GM04504 (cell line): ENCODE data around the gene GREB1.

Source experiments
- DNase-seq: peaks from one replicate; pipeline ENCODE4 v3.0.0-alpha.2; 2012; ENCODE audit warnings: low read depth

GREB1 gene

DNA sequence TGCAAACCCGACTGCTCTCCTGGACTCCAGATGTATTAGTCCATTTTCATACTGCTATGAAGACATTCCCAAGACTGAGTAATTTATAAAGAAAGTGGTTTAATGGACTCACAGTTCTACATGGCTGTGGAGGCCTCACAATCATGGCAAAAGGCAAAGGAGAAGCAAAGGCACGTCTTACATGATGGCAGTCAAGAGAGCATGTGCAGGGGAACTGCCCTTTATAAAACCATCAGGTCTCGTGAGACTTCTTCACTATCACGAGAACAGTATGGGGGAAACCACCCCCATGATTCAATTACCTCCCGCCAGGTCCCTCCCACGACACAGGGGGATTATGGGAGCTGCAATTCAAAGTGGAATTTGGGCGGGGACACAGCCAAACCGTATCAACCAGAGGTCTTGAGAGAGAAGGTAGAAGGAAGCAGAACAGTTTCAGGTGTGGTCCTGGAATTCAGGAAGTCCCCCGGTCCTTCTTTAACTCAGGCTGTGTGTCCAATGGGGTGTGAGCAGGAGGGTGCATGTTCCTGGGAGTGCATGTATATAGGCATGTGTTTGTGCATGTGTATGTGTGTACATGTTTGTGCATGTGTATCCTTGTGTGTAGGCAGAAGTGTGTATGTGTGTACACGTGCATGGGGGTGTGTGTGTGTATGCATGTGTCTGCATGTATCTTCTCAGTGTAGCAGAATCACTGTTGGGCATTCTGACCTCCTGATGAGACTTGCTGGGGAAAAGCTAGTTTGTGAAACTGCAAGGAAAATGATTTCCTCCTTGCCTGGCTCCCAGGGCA lies 46.2 kb downstream of the GREB1 start:
- no peak for DNase-seq

- no peak for DNase-seq
Measured at GRCh38 chr2:11580697-11581096, 46.9 kb downstream of the GREB1 start.

GRCh38 chr2:11581124-11581796 lies 47.4 kb downstream of the GREB1 start:
- no peak for DNase-seq

DNA sequence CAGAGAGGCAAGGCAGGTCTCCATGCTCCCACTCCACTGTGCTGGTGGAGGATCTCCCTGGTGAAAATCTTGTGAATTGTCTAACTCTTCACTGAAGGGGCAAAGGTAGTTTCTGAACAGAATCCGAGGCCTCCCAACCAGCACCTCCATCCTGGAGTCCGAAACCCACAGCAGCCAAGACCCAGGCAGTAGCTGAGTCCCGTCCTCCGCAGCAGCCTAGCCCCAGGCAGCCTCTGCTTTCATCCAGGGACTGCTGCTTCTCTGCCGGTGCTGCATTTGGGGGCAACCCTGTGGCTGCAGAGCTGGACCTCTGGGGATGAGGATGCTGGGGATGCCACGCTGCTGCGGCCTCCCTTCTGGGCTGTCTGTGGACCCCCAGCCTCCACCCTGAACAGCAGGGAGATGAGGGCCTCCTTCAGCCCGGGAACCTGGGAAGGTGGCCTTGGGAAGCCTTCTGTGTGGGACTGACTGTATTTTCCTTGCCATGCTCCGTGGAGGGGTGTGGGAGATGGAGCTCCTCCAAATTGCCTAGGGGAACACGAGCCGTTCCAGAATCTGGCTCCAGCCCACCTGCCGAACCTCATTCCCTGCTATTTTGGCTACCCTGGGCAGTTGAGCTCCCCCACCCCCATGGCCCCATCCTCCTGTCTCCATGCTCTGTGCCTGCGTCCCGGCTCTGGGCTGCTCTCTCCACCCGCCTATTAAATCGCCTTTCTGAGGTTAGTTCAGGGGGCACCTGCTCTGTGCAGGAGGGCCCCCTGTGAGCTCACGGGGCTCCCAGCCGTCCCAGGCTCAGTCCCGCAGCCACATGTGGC lies 48.2 kb downstream of the GREB1 start:
- DNase-seq = no peak

- DNase-seq = no peak
Measured at GRCh38 chr2:11582612-11582861, 48.7 kb downstream of the GREB1 start.

DNA sequence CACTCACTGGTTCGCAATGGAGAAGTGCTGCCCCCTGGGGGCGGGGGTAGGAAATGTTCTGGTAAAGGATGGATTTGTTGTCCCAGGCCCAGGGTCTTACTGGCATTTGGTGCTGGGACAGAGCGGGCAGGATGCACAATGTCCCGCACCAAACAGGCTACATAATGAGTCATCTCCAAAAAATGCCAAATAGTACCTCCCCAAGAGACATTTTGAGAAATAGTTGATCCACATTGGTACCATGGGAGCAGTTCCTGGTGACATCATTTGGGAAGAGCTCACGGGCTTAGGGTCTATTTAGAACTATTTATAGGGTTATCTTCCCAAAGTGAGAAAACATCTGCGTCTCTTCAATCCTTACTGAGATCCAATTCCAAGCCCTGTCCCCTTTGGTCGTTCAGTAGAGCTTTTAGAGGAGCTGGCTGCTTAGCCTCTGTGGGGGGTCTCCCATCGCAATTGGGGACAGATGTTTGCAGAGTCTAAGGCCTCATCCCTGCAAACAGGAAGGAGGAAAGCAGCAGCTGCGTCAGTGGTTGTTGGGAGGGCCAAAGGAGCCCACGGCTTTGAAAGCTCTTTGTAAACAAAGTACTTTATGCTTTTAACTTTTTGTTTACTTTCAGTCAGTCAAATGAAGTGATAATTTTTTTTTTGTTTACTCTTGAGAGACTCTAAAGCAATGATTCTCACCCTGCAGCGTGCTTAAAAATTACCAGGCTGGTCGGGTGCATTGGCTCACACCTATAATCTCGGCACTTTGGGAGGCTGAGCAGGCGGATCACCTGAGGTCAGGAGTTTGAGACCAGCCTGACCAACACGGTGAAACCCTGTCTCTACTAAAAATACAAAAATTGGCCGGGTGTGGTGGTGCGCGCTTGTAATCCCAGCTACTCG lies 49.3 kb downstream of the GREB1 start:
- DNase-seq = no peak

DNA sequence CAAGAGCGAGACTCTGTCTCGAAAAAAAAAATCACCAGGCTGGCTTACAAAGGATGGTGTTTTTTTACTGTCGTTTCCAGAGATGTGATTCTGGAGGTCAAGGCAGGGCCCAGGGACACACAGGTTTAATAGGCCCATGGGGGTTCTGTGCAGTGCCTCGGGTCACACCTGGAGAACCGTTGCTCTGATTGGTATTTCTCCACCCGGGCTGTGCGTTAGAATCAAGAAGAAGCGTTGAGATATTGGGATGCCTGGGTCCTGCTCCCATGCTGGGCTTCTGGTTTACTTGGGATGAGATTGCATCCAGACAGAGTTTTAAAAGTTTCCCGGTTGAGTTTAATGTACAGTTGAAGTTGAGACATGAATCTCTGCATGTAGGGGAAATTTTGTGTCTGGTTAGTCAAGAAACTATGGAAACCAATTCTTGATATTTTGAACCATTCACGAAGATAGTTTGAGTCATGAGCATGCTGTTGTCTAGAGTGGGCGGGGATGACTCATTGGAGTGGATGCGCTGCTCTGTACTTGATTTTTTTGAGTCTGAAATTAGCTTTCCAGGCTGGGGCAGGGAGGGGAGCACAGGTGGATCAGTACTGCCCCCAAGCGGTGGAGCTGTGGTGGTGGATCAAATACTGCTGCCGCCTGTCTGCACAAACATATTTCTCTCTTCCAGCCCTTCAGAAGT lies 50.1 kb downstream of the GREB1 start:
- peak; percentile 83 for DNase-seq

- no peak for DNase-seq
Measured at GRCh38 chr2:11584525-11585056, 50.7 kb downstream of the GREB1 start.

- no peak for DNase-seq
Measured at GRCh38 chr2:11585071-11585470, 51.2 kb downstream of the GREB1 start.

- DNase-seq = no peak
Measured at GRCh38 chr2:11588228-11589110, 54.6 kb downstream of the GREB1 start.

GRCh38 chr2:11589316-11589940 lies 55.6 kb downstream of the GREB1 start:
- DNase-seq = no peak

GRCh38 chr2:11590193-11590592 lies 56.3 kb downstream of the GREB1 start:
- DNase-seq = no peak

- no peak for DNase-seq
Measured at GRCh38 chr2:11591091-11591490, 57.2 kb downstream of the GREB1 start.

- no peak for DNase-seq
Measured at GRCh38 chr2:11592671-11593574, 59.1 kb downstream of the GREB1 start.

DNA sequence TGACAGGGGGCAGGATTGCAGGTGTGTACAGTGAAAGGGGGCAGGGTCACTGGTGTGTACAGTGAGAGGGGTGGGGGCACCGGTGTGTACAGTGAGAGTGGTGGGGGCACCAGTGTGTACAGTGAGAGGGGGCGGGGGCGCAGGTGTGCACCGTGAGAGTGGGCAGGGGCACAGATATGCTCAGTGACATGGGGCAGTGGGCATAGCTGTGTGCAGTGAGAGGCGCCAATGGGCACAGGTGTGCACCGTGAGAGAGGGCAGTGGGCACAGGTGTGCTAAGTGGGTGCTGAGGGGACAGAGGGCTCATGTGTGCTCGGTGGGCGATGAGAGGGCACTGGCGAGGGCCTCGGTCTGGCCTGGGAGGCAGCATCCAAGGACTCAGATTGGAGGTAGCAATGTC lies 63.0 kb downstream of the GREB1 start:
- DNase-seq = no peak

DNA sequence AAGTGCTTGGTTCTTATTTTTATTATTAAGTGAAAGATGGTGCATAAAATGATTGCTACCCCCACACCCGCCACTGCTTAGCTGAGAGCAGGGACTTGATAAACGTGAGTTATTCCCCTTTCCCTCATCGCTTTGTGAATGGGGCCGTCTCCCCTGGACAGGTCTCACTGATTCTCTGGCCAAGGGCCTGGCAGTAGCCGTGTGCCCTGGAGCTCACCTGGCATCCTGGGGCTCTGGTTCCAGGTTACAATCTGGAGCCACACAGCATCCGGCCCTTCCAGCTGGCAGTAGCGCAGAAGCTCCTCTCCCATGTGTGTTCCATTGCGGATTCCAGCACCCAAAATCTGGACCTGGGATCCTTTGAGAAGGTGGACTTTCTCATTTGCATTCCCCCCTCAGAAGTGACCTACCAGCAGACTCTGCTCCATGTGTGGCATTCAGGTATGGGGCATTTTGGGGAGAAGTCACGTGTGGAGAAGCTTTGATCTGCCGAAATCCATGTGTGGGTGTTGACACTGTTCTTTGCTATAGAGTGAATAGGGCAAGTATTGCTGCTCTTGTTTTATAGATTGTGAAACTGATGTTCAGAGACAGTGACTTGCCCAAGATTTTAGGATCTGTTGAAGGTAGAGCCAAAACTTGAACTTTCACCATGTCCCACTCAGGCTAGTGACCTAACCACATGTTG lies 63.8 kb downstream of the GREB1 start:
- no peak for DNase-seq

DNA sequence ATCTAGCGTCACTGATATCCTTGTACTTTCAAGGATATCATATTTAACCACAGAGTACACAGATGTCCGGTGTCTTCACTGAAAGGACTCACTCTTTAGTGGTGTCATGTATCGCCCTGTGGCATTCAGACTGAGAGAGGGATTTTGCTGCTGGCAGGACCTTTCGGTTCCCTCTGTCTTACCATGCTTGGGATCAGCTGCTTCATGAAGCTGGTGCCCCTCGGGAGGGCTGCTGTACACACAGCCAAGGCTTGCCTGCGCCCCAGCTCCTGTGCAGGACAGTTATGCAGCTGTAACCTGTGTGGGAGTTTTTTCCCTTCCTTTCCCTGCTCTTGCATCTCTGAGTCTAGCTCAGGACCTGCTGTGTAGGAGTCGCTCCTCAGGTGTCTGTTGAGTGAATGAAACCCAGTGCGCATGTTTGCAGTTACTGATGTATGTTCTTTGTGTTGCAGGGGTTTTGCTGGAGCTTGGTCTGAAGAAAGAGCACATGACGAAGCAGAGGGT lies 64.4 kb downstream of the GREB1 start:
- DNase-seq = no peak
